Gastrocnemius medialis (tissue), 4 donors: ENCODE measurements around the gene SCN4A.

Source experiments
- POLR2A ChIP-seq, 2 donors: fragments of 450-650 bp; IDR thresholded peaks; one replicate each; pipeline ENCODE4 v1.6.1; 2017; ENCODE audit warnings: antibody characterized with exemption in 2 of 2, mild to moderate bottlenecking in 2 of 2, moderate library complexity in 2 of 2
- TF ChIP-seq, protein P1 (sequence below), 5 experiments: fragments of 450-650 bp in 3 of 5; fragments of 200-600 bp in 2 of 5; sonication (generic) in 2 of 5; IDR thresholded peaks in 4 of 5; conservative IDR thresholded peaks in 1 of 5; 1 replicate in 4 of 5; 2 replicates in 1 of 5; pipeline ENCODE4 v1.5.1; 2016 to 2019; ENCODE audit warnings: antibody characterized with exemption in 5 of 5, mild to moderate bottlenecking in 3 of 5, moderate library complexity in 3 of 5

DNA sequence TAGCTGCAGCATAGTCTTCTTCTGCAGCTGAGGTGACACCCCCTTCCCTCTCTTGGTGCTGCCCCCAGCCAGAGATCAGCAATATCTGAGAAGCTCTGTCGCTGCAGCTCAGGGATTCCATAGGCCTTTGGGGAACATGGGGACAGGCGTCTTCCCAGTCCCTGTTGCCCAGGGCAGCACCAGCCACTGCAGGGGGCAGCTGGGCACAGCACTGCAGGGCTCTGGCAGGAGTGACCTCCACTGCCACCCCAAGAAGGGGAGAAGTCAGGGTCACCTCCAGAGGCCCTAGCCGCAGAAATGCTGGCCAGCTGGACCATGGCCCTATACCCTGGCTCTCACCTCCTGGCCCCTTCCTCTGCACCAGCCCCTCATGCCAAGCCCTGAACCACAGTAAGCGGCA lies 16.9 kb downstream of the SCN4A start:
- TF ChIP-seq, protein P1, sequence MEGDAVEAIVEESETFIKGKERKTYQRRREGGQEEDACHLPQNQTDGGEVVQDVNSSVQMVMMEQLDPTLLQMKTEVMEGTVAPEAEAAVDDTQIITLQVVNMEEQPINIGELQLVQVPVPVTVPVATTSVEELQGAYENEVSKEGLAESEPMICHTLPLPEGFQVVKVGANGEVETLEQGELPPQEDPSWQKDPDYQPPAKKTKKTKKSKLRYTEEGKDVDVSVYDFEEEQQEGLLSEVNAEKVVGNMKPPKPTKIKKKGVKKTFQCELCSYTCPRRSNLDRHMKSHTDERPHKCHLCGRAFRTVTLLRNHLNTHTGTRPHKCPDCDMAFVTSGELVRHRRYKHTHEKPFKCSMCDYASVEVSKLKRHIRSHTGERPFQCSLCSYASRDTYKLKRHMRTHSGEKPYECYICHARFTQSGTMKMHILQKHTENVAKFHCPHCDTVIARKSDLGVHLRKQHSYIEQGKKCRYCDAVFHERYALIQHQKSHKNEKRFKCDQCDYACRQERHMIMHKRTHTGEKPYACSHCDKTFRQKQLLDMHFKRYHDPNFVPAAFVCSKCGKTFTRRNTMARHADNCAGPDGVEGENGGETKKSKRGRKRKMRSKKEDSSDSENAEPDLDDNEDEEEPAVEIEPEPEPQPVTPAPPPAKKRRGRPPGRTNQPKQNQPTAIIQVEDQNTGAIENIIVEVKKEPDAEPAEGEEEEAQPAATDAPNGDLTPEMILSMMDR (IDR thresholded peaks at IDR 0.05 in 4 of 5, conservative IDR thresholded peaks at IDR 0.05 in 1 of 5): no peak
- TF ChIP-seq POLR2A (IDR thresholded peaks at IDR 0.05): no peak
